Amygdala (tissue), 56 donors: ENCODE results near the gene ZRANB2.
A peak's percentile ranks its signal among the peaks of the same experiment; 100 is the strongest.

Experiments used
- DNase-seq, 56 donors: peaks; one replicate each; lab custom pipeline; 2025; lab: John Stamatoyannopoulos, UW

Gene ZRANB2

GRCh38 chr1:71072273-71072672 lies 8.6 kb downstream of the ZRANB2 start:
- no peak for DNase-seq

DNA sequence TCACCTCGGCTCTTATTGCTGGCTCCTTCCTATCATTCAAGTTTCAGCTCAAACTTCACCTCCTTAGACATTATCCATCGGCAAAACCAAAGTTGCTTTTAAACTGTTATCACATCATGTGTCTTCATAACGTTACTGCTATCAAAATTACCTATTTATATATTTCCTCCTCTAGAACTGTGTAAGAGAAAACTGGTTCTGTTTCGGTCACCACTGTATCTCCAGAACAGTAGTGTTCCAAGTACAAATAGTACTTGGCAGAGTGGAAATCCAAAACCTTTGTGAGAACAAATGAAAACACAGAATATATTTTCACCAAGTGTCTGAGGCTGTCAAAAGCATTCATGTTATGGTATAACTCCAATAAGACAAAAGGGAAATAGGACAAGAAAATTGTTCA lies 9.1 kb downstream of the ZRANB2 start:
- no peak for DNase-seq

DNA sequence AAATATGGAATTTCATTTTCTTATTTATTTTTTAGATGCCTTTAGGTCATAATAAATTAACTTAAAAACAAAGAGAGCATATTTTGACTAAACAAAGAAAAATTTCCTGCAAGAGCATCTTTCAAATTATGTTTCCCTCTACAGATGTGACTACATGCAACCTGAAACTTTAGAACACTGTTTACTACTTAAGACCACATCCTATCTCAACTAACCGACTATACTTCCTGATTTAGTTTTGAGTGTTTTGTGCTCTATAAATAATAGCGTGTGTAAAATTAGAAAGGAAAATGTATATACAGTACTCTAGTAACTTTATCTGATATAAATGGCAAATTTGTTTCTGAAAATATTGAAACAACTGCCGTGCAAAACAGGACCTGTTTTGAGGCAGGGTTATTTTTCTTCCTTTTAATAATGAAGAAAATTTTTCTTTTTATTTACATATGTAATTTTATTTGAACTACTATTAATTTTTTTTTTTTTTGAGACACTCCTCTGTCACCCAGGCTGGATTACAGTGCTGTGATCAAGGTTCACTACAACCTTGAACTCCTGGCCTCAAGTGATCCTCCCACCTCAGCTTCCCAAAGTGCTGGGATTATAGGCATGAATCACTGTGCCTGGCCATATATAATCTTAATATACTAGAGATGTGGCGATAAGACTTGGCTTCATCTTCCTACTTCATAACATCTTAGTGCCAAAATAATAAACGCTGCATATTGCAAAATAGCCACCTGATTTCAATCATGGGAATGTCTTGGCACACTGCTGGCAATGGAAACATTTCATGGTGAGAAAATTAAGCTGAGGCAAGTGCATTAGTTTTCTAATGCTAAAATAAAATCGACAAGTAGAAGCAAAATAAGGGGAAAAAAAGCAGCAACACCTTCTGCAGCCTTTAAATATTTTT lies 12.3 kb downstream of the ZRANB2 start:
- no peak for DNase-seq

DNA sequence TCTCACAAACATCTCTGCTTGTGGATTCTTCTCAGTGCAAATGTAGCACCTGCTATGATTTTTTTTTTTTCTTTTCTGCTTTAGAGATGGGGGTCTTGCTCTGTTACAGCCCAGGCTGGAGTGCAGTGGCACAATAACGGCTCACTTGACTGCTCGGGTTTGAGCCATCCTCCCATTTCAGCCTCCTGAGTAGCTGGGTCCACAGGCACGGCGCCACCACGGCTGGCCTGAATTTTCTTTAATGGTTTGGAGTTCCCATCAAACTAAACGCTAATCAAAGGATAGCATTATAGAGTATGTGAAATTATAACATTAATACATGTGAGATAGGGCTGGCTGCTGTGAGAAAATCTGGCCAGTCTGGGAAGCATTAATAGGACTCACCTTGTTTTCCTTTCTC lies 26.0 kb downstream of the ZRANB2 start:
- DNase-seq = no peak

DNA sequence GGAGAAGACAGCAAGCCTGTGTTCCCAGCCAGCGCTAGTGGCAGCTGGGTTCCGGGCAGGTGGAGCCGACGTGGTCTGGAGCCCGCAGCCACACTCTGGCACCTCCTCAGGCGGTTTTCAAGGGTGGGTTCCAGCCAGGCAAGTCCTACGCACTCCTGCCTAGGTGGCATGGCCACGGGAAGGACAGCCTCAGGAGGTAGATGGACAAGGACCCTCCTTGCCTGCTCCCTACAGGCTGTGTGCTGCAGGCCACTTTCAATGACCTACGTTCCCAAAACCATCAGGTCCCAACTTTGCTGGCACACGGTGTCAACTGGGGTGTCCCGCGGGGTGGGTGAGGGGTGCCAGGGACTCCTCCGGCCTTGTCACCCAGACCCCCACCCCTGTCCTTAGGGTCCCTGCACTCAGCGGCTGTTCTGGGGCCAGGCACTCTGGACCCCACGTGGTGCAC lies 26.5 kb downstream of the ZRANB2 start:
- peak in 1 of 56 donors; percentile 7 for DNase-seq

DNA sequence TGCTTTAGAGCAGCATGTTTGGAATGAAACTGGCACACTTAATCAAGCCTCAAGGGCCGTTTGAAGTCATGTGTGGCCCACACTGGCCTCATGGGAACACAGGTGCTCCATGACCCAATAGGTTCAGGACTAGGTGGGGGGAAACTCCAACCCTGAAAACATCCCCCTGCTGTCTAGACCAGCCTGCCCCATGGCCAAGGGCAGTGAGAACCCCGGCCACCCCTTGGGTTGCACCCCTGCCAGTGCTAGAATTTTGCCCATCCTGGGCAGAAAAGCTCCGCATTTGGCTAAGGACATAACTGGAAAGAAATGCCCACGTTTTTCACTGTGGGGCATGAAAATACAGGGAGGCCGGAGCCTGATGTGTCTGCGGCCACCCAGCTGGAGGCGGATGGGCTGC lies 27.1 kb downstream of the ZRANB2 start:
- DNase-seq = no peak

DNA sequence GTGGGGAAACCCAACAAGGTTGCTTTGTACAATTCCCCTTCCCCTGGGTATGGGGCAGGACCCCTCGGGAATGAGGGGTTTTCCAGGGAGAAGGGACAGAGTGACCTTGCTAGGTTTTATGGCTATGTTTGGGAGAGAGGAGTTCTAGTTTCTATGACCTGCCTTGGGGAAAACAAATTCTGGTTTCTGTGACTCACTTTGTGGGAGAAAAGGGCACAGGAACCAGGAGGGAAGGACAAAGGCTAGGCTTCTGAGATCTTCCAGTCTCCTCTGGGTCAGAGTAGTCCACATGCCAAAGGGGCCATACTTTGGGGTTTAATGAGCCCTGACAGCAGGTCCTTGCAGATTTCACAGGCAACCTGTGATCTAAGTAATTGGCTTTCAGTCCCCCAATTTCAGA lies 27.7 kb downstream of the ZRANB2 start:
- no peak for DNase-seq

DNA sequence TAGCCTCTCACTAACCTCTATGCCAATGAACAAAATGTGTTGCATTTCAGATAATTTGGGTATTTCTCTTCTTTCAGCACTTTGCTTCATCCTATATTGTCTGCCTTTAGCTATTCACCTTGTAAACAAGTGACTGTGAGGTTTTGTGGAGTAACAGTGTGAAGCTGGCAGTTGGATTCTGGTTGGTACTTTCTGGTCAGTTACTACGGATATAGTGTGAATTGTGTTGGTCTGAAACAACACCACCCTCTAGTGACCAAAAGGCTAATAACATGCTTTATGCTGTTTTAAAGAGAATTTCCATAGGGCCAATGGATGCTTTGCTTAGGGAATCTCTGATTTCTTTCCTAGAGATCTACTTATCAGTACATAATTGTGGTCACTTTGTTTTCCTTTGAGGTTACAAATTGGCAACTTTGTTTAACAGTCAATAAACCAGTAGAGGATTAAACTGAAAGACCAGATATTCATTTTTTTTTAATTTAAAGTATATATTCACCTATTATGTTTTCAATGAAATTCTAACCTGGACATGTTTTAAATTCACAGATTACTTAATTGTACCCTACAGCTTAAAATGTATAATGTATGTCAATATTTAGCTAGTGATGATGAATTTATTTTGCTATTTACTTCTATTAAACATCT lies 30.8 kb downstream of the ZRANB2 start:
- peak in 3 of 56 donors; percentile 12 to 84 (median 26) for DNase-seq

GRCh38 chr1:71047635-71048607 lies 32.9 kb downstream of the ZRANB2 start, which contains the start of gene PTGER3:
PTGER3 (minus strand) TSS chr1:71047816; CDS start chr1:71047577, 239 bp downstream.
- peak in 7 of 56 donors; percentile 16 to 38 (median 31) for DNase-seq

- peak in 1 of 56 donors; percentile 29 for DNase-seq
These were observed 33.8 kb downstream of the ZRANB2 start for GRCh38 chr1:71046891-71047634.

DNA sequence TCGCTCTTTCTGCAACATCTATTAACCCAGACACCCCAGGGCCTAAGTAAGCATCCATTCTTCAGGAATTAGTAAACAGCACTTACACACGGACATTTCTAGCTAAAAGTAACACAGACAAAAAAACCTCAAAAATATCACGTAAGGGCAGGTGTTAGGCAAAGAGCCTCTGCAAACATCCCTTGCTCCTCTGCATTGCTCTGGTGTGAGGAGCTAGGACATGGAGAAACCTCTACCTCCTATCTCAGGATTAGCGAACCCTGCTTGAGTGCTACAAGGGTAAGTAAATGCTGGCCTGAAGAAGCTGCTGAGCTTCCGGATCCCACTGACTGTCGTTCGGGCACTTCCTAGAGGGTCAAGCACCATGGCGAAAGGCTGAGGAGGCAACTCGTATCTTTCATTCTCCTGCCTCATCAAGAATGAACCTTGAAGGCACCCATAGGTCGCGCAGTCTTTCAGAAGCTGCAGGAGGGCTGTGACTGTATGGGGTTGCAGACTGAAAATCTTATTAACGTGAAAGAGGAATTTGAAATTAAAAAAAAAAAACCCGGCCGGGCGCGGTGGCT lies 35.3 kb downstream of the ZRANB2 start:
- no peak for DNase-seq

- DNase-seq = no peak
These were observed 36.0 kb downstream of the ZRANB2 start for GRCh38 chr1:71044833-71045232.

GRCh38 chr1:71043065-71043464 lies 37.8 kb downstream of the ZRANB2 start:
- DNase-seq = no peak

GRCh38 chr1:71041806-71042205 lies 39.0 kb downstream of the ZRANB2 start:
- no peak for DNase-seq

- no peak for DNase-seq
These were observed 41.1 kb downstream of the ZRANB2 start for GRCh38 chr1:71039661-71040262.

GRCh38 chr1:71038942-71039341 lies 41.9 kb downstream of the ZRANB2 start:
- no peak for DNase-seq

DNA sequence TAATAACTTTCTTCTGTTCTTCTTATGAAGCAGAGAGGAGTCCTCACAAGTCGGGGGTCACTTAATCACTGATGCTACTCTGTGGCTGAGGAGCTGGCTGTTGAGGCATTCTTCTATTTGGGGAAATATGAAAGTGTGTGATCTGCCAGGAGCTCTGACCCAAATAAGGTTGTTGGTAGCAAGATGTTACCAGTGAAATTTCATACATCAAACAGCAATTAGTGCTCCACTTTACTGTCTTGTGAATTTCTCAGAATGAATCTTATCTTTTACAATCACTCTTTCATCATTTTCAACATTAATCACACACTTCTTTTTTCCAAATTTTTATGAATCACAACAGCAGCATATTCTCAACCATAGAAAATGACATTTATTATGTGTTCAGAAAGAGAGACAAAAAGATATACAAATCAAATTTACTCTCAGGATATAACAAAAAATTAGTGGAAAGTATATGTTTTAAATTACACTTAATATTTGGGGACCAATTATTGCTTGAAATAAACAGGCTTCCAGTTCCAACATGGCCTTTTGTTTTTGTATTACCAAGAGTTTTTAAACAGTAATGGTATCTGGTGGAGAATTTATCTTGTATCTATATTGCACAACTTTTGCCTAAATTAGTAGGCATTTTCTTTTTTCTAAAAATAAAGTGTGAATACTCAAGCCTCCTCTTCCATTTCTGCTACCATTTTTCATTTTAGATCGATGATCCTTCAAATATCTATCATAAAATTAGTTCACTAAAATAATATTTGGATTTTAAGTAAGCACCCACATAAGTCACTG lies 42.8 kb downstream of the ZRANB2 start:
- DNase-seq = no peak

DNA sequence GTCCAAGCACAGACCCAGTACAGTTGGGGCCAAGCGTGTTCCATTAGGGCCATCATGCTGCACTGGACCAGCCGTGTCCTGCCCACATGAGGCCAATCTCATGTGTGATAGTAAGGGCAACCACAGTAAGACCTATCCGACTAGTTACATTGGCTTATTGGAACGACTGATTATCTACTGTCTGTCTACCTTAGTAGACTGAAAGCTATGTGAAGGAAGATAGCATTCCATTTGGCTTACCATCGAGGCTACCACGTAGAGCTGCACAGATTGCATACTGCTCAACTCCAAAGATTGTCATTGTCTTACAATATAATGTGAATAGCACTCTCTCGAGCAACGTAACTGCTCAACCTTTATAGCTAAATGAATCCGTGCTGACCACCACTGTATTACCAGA lies 43.8 kb downstream of the ZRANB2 start:
- no peak for DNase-seq
